H1 (cell line): Measurements from ENCODE around the gene SLC30A7.

Experiments
- BRCA1 ChIP-seq: IDR thresholded peaks from 2 replicates; pipeline ENCODE4 v1.6.1; 2012; ENCODE audit warnings: low read depth, low read length, improper control_type of control experiment
- CREB1 ChIP-seq: IDR thresholded peaks from 2 replicates; pipeline ENCODE4 v1.6.1; 2012; ENCODE audit warnings: inconsistent platforms
- EP300 ChIP-seq, 2 experiments: IDR thresholded peaks; 1 replicate in 1 of 2; 2 replicates in 1 of 2; pipeline ENCODE4 v1.6.1; 2011 to 2012; ENCODE audit warnings: low read depth in 2 of 2, low read length in 2 of 2, mild to moderate bottlenecking in 2 of 2, borderline replicate concordance in 1 of 2, inconsistent platforms in 1 of 2, moderate library complexity in 1 of 2
- EZH2 ChIP-seq: fragments of 200-600 bp; sonication (generic); IDR thresholded peaks from 2 replicates; pipeline ENCODE4 v1.7.1; 2012; ENCODE audit warnings: low read depth, mild to moderate bottlenecking, moderate library complexity, low read length, inconsistent platforms; ENCODE audit not compliant: severe bottlenecking
- POLR2AphosphoS5 ChIP-seq: IDR thresholded peaks from 2 replicates; pipeline ENCODE4 v1.6.1; 2011; ENCODE audit warnings: low read depth, low read length

- no peak for TF ChIP-seq CREB1
- no peak for TF ChIP-seq POLR2AphosphoS5
- TF ChIP-seq EP300 (IDR thresholded peaks at IDR 0.05; ENCODE audit: borderline replicate concordance in 1 of 2, low read depth in 2 of 2, low read length in 2 of 2), result no peak
- no peak for TF ChIP-seq BRCA1
- no peak for TF ChIP-seq EZH2
Observed at GRCh38 chr1:101005183-101005582, 109.3 kb downstream of the SLC30A7 start.
